NK-92 treated with Interleukin-12 subunit alpha and Interleukin-12 subunit beta, amount 100 ng/mL, for 24 hours (cell line): Measurements from ENCODE around the gene ITIH5.

Experiments
- DNase-seq: peaks from one replicate; lab custom pipeline; 2025; lab: John Stamatoyannopoulos, UW

ITIH5 gene

DNA sequence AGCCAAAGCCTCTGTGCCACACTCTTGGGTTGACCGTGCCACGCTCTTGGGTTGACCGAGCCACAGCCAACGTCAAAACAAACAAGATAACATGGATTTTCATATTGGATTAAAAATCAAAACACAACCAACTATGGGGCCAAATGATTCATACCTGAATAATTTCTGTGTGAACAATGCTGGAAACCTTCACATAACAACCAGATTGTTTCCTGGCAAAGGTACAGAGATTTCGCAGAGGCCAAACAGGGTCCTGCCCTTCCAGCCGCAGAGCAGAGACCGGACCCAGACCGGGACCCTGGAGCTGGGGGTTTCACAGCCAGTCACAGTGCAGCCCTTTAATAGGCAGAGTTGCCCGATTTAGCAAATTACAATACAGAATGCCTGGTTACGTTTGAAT lies 40.5 kb downstream of the ITIH5 start:
- DNase-seq = no peak

DNA sequence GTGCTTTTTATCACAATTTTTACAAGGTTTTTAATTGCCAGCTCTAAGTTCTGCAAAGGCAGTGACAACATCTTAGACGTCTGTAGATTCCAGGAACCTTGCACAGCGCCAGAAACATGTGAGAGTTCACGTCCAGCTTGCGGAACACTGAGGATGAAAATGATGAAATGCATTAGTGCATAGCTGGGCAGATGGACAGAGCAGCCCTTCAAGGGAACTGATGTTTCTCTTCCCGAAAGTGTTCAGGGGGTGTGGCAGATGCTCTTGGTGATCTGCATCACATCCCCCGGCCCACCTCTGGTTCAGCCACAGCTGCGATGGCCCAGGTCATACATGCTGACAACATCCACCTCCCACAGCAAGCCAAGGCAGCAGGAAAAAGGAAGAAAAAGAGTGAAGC lies 40.9 kb downstream of the ITIH5 start:
- DNase-seq = no peak

DNA sequence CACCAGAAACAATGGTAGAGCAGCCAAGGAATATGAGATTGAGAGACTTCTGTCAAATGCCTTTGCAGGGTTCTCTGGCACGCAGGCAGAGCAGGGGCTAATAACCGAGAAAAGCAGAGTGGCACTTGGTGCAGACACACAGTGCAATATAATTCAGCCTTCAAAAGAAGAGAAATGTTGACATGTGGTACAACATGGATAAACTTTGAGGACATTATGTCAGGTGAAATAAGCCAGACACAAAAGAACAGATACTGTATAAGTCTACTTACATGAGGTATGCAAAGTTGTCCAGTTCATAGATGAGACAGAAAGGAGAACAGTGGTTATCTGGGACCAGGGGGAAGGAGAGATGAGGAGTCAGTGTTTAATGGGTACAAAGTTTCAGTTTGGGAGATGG lies 41.8 kb downstream of the ITIH5 start:
- DNase-seq = no peak

DNA sequence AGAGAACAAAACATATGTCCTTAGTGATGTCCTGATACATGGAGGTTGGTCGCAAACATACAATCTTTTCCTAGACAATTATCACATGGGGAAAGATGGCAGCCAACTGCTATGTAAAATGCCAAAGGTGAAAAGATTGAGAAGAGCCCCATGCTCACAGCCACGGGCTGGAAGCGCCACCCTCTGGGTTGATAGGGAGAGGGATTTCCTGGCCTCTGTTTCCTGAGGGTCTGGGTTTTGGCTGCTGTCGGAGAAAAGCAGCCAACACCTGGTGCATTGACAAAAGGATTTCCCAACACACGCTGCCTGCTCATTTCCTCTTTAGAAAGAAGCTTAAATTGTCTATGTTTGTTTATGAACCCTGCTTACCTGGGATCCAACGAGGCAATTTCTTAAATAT lies 43.8 kb downstream of the ITIH5 start:
- no peak for DNase-seq

DNA sequence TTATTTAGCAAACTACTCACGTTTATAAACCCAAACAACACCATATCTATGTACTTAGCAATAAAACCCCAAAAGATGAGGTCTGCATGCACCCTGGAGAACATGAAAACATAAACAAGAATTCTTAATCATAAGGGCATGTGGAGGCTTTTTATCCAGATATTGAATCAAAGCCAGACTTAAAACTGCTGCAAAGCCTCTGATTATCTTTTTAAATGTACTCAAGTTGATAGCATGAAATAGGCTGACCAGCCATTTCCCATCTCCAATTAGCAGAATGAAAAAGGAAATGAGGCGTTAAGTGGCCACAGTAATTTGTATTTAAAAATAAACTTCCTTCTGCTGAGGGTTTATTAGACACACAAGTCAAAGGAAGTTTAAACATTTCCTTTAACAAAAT lies 48.3 kb downstream of the ITIH5 start:
- DNase-seq = no peak

DNA sequence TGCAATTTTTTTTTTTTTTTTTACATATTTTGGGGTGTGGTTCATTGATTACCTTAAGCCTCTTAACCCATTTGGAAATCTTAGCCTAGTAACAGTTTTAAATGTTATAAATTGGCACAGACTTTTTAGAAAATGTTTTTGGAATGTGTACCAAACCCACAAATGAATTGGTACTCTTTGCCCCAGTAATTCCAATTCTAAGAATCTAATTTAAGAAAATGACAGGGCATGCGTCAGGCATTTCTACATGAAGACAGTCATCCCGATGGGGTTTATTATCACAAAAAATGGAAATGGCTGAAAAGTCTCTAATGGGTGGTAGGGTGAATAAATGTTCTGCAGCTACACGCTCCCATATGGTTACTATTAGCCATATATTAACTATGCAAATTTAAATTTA lies 54.9 kb downstream of the ITIH5 start:
- DNase-seq = no peak

DNA sequence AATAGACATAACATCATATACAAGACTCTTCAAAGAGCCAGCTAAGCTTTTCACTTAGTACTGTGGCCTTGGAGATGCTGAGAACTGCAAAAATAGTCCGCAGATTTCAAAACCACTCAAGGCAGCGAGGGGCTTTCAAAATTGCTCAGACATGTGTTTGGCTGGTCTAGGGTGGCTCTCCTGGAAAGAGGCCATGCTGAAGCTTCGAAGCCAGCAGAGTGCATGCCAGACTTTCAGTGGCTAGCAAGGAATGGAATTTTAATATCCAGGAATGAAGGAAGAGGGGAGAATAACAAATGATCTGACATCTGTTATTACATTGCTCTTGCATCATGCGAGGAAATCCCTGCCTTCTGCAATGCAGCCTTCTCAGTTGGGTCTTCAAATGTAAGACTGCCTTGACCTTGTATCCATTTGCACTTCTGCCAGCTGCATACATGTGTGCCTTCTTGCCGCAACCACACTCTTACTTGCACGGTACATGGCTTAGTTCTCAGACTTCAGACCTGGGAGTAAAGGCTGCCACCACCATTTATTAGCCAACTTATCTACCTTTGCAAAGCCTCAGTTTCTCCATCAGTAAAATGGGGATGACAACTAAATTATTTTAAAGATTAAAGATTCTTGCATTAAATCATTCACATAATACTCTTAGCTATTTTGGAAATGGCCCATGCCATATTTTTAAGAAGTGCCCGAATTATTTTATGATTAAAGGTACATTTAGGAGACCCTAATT lies 55.9 kb downstream of the ITIH5 start:
- DNase-seq = no peak

DNA sequence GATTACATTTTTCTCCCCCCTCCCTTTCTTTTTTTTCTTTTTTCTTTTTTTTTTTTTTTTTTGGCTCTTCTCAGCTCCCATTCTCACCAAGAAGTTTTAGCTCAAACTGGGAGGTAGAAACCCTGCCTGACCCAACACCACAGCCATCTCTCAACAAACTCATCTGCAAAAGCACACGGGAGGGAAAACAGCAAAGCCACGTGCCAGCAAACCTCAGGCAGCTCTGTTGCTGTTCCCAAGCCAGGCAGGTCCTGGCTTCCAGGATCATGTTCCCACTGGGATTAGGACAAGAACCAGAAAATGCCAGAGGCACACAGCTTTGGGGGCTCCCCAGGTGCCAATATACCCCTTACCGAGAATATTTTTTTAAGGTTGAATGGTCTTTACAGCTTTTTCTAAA lies 56.7 kb downstream of the ITIH5 start:
- no peak for DNase-seq

DNA sequence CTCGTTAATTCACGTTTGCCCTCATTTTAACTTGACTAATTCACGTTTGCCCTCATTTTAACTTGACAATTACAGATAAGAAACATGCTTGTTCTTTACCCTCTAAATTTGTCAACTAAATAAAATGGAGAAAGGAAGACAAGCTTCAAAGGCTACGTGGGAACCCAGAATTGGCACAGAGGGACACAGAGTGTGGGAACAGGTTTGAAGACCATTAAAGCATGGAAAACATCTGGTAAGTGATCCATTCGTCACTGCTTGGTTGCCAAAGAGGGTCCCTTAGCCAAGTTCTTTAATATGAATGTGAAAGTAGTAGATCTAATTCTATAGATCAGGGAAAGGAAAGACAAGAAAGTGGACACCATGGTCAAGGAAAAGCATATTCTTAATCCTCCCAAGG lies 57.2 kb downstream of the ITIH5 start:
- no peak for DNase-seq

DNA sequence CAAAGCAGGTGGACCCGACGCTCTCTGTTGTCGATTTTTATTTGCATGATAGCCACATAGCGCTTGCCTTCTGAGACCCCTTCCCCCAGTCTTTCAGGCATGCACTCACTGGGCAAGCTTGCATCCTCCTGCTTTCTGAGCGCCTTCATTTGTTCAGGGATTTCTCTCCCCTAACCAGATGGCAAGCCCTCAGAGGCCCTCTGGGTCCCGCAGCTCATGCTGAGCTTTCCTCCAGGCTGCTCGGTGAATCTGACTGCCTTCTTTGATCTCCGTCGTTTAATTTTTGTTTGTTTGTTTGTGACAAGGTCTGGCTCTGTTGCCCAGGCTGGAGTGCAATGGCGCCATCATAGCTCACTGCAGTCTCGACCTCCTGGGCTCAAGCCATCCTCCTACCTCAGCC lies 58.8 kb downstream of the ITIH5 start:
- DNase-seq = no peak

DNA sequence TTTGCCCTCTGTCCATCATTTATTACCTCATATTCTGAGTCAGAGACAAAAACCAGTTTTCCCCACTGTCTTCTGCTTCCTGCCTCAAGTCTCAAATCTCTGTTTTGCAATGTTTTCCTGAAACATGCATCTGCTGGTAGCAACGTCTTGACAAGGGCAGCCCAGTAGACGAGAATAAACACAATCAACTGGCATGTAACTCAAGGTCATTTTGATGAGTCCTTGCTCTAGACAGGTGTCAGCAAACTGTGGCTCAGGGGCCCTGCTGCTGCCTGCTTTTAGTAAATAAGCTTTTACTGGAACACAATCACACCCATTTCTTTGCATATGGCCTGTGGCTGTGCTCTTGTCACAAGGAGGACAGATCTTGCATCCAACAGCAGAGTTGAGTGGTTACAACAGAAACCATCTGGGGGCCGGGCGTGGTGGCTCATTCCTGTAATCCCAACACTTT lies 59.8 kb downstream of the ITIH5 start:
- DNase-seq = no peak

DNA sequence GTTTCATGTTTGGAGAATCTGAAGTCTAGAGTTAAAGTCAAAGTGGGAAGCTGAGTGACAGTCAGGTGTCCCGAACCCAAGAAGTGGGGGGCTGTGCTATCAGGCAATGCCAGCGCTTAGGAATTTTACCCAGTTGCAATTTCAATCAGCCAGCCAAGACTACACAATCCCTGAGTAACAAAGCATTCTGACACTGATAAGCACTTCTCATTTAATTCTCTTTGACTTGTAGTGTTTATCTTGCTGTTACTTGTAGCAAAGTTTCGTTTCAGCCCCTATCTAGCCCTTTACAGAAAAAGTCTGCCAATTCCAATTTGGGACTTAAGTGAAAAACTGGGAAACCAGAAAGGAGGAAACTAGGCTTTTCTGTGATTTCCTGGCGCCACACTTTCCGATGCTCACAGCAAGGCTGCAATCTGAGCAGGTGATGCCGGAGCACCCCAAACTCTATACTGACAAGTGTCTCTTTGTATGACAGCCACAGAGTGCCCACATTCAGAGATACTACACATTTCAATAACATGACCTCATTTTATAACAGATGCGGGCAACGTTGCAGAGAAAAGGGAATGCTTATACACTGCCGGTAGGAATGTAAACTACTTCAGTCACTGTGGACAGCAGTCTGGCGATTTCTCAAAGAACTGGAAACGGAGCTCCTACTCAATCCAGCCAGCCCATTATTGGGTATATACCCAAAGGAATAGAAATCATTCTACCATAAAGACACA lies 61.0 kb downstream of the ITIH5 start:
- DNase-seq = no peak

DNA sequence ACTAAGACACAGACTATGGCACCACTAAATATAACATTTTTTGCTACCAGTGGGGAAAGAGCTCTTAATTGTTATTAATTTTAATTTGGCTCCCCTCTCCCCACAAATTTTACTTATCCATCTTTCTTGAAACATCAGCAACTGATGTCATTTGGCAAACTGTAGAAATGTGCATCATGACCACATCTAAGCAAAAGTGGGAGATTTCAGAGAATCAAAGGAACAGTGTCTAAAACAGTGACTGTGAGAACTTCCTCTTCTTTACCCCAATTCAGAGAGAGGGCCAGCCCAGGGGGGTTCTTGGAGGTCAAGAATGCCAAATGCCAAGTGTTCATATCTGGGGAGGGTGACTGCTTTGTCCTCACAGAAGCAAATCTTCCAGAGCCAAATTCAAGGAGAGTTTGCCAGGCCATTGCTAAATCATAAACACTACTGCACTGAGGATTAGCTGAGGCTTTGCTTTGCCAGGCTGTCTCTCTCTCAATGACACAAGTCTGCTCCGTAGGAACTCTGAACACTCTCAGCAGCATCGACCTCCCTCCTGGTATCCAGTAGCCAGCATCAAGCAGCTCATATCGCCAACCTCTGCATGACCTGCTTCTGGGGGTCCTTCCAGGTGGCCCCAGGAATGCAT lies 65.6 kb downstream of the ITIH5 start:
- no peak for DNase-seq

DNA sequence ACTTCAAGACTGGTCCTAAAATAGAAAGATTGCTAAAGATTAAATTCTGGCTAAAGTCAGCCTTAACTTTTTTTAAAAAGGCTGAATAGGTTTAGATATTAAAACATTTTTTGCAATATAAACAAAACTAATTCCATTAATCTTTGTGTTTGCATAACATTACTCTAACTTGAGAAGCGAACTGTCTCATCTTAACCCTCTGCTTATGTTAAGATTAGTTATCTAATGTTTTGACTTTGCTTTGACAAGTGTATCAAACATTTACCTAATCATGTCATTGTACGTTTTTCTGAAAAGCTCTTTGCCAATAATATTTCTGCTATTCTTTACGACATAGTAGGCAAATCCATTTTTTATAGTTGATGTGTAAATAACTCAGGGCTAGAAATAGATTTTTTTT lies 68.0 kb downstream of the ITIH5 start:
- no peak for DNase-seq

DNA sequence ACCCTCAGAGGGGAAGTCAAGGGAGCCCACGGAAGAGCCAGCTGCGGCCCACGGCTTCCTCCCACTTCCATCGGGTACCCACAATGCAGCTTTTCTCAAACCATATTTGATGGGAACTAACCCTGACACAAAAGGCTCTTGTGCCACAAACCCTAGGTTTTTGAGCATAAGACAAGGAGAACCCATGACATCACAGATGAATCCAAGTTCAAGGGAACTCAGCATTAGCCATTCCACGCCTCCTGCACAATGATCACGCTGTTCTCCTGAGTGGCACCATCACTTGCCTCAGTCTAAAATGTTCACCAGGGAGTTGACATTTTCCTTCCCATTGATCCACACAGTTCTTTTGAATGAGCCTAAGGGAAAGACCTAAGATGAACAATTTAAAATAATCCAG lies 70.4 kb downstream of the ITIH5 start:
- no peak for DNase-seq

DNA sequence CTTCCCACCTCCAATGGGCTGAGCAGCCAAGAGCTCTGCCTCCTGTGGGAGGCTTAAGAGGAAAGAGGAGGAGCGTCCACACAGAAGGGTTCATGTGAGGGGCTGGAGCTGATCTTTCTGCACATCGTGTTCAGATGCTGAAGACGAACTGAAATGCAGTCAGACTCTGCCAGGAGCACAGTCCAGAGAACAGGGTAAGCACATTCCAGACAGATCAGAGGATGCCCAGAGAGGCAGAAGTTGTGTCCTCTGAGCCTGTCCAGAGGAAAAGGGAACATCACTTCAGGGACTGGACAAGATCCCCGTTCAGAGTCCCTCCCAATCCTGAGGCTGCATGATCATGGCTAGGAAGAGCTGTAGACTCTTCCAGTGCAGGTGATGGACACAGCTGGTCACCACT lies 72.9 kb downstream of the ITIH5 start:
- DNase-seq = no peak

DNA sequence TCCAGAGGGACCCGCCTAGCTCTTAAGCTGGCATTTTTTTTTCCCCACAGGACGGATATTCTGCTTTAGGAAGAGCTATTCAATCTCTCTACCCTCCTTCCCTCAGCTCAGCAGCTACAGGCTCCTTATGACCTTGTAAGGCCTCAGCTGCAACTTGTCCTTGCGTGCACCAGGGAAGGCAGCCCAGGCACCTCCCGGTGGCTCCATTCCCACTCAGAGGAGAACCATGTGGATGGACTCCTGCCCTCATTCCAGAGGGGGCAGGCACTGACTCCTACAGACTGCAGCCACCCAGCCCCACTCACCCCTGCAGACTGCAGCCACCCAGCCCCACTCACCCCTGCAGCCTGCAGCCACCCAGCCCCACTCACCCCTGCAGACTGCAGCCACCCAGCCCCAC lies 73.7 kb downstream of the ITIH5 start:
- DNase-seq = no peak

DNA sequence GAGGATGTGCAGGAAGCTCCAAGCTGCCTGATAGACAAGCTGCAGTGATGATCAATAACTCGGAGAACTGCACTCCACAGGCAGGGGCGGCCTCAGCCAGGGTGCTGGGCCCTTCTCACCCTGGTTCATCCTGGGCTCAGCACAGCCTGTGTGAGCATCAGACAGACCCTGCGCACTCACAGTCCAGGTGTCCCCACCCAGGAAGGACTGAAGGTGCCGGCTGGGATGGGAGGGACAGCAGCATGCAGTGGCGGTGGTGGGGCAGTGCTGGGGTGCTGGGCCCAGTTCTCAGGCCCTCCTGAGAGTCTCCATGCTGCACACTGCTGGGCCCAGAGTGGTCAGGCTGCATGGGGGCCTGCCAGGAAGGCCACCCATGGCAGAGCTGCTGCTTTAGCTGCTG lies 74.1 kb downstream of the ITIH5 start:
- DNase-seq = no peak

DNA sequence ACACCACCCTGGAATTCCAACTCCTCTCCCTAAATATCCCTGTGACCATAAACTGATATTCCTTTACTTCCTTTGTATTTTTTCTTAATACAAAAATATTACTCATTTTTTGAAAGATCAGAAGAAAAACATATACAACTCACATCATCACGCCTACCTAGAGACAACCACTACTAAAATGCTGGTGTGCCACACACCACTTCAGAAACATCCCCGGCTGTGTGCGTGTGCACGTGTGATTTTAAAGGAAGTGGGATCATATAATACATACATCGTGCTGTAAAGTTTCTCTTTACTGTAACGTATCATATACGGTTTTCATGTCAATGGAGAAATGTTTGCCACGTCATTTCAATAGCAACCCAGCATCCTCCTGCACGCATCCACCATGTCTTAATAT lies 76.5 kb downstream of the ITIH5 start:
- DNase-seq = no peak

DNA sequence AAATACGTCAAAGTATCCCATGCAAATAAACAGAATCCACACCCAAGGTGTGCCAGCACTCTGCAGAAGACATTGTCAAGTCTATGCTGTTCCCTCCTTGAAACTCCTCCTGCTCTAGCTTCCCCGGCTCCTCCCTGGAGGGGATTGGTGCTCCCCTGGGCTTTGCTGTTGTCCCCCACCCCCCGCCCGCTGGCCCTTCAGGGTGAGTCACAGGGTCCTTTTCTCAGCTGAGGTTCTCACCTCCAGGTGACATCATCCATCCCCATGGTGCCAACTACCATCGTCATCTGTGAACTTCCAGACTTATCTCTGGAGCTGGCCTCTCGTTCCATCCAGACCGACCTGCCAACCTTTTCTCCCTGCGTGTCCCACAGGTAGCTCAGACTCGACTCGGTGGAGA lies 77.0 kb downstream of the ITIH5 start:
- DNase-seq = peak; percentile 3

DNA sequence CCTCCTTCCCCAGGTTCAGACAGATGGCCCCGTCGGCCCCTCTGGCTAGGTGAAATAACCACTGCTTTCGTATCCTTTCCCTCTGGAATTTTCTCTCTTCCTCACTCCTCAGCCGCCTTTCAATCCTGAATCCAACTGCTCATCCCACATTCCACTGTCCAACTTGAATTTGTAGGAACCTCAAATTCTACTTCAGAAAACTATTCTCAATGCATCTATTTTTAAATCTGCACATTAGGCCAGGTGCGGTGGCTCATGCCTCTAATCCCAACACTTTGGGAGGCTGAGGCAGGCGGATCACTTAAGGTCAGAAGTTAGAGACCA lies 78.9 kb downstream of the ITIH5 start:
- DNase-seq = no peak

DNA sequence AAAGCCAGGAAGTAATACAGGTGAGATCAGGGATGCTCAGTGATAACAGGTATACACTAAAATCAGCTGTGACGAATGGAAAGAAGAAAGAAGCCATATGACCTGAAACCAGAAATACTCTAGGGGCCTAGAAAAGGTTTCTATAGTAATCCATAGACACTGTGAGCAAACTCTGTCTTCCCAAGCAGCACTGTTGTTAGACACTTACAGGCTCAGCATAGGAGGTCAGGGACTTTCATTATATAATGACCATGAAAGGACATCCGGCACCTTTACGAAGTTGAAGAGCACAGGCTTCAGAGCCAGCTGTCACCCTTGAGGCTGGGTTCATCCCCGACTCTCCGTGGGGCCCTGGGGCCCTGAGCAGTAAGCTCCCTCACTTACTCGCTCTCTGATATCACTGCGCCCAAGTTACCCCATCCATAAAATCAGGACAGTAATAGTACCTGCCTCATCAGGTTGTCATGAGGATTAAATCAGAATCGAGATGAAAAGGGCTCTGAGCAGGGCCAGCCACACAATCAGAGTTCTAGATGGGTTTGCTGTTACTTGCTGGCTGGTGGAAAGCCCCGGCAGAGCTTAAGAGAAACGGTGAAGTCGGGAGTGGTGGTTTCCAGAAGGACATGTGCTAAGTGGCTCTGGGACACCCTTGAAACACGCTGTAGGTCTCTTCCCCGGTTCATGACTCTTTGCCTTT lies 79.5 kb downstream of the ITIH5 start:
- DNase-seq = no peak

DNA sequence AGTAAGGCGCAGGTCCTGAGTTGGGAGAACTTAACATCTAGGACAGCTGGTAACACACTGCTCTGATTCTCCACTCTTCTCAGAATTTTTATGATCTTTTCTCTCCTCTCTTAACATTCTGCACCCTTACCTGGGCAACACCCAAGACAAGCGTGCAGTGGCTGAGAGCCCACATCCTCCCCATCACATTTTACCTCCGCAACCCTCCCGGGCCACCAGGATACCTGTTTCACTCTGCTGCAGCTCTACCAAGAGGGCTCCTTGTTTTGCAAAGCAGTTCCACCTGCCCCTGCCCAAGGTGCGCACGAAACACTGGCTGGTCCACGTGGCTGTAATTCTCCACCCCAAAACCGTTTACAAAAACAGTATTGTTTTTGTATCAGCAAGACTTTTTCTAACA lies 81.5 kb downstream of the ITIH5 start:
- DNase-seq = no peak
